Stimulated activated CD8-positive, alpha-beta memory T cell treated with anti-CD3 and anti-CD28 coated beads, Interleukin-4, amount 100 ng/mL, for 48 hours (primary cell): ENCODE measurements around the gene CFAP251.
"Not testable (repeated sequence)": the region's sequence is repeated elsewhere in the genome, so short reads cannot be mapped to it uniquely, and the experiment has no call there.

Experiments
- DNase-seq: peaks from one replicate; pipeline ENCODE4 v3.0.0-alpha.2; 2020

The CFAP251 gene

DNA sequence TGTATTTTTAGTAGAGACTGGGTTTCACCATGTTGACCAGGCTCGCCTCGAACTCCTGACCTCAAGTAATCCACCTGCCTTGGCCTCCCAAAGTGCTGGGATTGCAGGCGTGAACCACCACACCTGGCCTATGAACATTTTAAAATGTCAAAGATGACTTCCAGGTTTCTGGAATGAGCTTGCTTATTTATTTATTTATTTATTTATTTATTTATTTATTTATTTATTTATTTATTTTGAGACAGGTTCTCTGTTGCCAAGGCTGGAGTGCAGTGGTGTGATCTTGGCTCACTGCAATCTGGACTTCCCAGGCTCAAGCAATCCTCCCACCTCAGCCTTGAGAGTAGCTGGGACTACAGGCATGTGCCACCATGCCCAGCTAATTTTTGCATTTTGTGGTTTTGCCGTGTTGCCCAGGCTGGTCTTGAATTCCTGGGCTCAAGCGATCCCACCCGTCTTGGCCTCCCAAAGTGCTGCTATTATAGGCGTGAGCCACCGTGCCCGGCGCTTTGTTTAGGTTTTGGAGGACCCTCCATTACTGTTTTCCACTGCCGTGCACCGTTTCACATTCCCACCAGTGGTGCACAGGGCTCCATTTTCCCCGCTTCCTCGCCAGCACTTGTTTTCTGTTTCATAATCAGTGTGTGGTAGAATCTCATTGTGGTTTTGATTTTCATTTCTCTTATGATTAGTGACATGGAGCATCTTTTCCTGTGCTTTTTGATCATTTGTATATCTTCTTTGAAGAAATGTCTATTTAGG, 6.4 kb upstream of the CFAP251 start:
- DNase-seq, result peak; percentile 52

DNA sequence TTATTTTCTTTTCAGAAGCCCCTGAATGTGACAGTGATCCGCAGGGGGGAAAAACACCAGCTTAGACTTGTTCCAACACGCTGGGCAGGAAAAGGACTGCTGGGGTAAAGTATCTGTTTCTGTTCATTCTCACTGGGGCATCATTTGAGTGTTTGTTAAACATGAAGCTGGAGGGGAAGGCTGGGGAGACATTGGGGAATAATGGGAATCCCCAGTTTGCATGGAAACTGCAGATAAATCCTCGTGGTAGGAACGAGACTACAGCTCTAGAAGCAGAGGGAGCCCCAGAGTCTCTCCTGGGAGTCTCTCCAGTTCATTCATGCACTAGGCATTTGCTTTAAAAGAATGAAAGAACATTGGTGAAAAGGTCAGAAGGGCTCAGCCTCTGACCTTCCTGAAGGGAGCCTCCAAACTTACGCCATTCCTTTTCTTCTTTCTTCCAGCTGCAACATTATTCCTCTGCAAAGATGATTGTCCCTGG, 2.5 kb upstream of the CFAP251 start:
- DNase-seq, result no peak

DNA sequence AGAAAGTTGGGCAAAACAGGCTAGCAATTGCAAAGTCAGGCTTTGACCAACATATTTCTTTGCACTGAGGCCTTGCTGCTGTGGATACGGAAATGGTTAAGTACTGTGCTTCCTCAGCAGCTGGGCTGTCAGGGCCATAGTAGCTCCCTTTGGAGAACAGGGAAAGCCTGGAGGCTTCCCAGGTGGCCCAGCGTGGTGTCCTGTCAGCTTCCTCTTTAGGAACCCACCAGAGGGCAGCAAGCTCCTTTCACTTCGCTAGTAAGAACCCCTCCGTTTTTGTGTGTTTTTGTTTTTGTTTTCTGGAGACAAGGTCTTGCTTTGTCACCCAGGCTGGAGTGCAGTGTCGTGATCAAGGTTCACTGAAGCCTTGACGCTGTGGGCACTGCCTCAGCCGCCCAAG, 1.7 kb upstream of the CFAP251 start:
- DNase-seq, result no peak

DNA sequence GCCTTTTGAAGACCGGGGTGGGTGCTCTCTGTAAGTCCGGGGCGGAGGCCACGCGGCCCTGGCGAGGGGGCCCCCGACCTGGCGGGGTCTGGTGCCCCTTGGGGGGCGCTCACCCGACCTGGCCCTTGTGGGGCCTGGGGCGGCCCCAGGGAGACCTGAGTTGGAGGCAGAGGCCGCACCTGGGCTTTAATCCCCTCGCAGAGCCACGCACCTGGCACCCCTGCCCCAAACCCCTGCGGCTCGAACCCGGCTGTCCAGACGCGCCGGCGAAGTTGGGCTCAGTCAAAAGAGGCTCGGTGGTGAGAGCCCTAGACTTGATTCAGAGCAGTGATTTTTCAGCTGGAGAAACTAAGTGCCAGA, 267 bp downstream of the CFAP251 start:
- peak; percentile 32 for DNase-seq

DNA sequence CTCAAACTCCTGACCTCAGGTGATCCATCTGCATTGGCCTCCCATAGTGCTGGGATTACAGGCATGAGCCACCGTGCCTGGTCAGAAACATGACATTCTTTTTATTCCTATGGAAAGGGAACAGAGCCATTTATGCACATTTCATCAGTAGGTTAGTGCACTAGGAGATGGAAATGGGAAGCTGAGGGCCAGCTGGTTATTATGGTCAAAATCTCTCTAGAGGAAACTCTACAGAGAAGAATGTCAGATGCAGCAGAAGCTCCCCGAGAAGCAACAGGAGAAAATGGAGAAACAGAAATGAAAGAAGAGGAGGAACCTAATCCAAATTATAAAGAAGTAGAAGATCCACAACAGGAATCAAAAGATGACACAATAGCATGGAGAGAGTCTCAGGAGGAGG, 2.7 kb downstream of the CFAP251 start:
- no peak for DNase-seq

DNA sequence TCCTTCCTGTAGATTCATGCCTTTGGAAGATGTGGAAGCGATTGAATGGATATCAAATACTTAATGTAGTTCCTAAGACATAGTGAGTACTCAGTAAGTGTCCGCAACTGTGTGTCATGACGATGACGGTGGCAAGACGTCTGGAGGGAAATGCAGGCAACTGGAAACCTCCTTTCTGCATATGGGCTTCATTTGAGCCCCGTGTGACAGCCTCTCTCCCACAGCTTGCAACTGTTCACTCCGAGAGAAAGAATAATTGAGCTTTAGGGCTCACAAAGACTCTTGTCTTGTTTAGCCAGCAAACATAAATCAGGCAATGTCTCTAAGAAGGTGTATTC, 6.9 kb downstream of the CFAP251 start:
- no peak for DNase-seq

DNA sequence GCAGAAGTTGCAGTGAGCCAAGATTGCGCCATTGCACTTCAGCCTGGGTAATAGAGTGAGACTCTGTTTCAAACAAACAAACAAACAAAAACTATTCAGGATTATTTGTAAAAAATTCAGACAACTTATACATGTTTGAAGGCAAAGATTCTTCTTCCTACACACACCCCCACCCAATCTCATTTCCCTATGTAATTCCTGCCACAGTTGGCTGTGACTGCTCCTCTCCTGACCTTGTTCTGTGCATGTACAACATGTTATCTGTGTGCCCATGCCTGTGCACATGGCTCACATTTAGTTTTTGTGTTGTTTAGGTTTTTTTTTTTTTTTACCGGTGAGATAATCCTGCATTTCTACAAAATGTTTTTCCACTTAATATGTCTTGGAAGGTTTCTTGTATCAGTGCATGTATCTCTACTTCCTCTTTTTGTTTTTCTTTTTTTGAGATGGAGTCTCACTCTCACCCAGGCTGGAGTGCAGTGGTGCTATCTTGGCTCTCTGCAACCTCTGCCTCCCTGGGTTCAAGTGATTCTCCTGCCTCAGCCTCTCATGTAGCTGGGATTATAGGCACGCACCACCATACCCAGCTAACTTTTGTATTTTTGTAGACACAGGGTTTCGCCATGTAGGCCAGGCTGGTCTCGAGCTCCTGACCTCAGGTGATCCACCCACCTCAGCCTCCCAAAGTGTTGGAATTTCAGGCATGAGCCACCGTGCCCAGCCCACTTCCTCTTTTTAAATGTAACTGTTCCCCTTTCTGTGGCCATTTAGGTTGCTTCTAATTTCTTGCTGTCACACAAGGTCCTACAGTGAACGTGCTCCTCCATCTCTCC, 8.7 kb downstream of the CFAP251 start:
- no peak for DNase-seq

DNA sequence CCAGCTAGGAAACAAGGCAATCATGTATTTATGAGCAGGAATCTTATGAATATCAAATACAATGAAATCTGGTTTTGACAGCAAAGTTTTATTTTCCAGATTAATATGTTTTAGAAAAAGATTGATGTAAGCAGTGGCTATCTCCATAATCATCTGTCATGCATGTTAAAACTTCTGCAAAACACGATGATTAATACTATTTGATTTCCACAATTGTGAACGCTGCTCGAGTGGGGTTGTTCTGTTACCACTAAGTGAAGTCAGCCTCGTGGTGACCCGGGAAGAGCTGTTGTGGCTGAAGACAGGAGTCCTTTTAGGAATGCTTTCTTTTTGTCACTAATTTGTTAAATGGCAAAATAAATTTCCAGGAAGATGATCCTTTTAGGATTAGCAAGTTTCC, 9.4 kb downstream of the CFAP251 start:
- no peak for DNase-seq

DNA sequence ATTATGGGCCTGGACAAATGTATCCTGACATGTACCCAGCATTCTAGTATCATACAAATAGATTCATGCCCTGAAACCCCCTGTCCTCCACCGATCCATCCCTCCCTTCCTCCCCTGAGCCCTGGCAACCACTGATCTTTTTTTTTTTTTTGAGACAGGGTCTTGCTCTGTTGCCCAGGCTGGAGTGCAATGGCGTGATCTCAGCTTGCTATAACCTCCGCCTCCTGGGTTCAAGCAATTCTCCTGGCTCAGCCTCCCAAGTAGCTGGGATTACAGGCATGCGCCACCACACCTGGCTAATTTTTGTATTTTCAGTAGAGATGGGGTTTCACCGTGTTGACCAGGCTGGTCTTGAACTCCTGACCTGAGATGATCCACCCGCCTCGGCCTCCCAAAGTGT, 11.2 kb downstream of the CFAP251 start:
- not testable (repeated sequence) for DNase-seq

DNA sequence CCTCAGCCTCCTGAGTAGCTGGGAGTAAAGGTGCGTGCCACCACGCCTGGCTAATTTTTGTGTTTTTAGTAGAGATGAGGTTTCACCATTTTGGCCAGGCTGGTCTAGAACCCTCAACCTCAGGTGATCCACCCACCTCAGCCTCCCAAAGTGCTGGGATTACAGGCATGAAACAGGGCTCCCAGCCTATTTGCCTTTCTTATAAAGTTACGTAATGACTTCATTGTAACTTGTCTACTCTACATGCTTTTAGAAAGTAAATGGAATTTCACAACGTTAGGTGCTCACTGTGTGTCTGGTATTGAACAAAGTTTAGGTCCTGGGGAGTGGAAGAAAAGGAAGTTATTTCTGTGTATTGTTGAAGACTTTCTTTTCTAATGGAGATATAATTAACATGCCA, 12.5 kb downstream of the CFAP251 start:
- no peak for DNase-seq

DNA sequence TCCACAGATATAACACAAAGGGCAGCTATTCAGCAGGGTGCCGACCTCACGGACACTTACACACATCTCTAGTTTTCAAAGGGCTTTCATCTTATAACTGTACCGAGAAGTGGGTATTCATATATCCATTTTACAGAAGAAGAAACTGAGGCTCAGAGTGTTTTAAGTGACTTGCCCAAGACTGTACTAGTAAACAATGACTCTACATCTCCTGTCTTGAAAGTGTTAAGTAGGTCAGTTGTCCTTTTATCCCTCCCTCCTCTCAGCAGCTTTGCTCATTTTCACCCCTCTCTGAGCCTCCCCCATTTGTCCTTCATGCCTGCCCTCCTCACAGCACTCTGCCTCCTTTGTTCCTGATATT, 13.8 kb downstream of the CFAP251 start:
- no peak for DNase-seq

DNA sequence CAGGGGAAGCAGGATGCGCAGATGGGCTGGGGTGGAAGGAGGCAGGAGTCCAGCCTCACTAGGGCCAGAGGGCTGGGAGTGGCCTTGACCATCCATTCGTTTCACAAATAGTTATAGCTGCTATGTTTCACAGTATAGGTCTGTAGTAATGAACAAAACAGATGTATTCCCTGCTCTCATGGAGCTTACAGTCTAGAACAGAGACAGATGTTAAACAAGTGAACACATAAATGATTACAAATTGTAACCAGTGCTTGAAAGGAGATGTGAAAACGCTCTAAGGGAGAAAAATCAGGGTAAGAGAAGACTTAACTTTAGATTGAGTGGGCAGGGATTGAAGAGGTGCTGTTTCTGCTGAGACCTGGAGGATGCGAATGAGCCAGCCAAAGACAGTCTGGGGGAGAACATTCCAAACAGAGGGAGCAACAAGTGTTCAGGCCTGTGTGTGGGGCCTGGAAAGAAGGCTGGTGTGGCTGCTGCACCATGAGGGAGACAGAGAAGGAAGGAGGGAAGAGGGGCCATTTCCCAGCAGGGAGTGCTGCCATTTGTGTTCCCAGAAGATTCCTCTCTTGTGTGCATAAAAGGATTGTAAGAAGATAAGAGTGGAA, 14.6 kb downstream of the CFAP251 start:
- DNase-seq, result no peak

DNA sequence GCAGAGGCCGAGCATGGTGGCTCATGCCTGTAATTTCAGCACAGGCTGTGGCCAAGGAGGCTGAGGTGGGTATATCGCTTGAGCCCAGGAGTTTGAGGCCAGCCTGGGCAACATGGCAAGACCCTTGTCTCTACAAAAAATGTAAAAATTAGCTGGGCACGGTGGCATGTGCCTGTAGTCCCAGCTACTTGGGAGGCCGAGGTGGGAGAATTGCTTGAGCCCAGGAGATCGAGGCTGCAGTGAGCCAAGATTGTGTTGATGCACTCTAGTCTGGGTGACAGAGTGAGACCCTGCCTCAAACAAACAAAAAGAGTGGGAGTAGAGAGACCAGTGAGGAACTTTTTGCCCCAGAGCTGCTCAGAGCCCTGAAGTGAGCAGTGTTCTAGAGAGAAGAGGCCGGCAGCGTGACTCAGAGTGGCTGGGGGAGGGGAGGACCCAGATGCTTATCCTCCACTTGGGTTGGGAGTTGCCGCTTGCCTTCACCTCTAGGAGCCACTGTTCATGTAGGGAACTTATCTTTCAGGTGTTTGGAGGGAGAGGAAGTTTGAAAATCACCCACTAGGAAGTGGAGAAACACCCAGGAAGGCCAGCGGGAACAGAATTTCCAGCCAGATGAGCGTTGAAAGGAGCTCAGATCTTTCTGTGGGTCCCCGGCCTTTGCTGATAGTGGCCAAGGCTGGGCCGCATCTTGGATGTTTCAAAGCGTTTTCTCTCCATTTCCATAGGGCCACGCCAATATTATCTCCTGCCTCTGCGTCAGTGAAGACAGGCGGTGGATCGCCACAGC, 15.3 kb downstream of the CFAP251 start:
- no peak for DNase-seq

DNA sequence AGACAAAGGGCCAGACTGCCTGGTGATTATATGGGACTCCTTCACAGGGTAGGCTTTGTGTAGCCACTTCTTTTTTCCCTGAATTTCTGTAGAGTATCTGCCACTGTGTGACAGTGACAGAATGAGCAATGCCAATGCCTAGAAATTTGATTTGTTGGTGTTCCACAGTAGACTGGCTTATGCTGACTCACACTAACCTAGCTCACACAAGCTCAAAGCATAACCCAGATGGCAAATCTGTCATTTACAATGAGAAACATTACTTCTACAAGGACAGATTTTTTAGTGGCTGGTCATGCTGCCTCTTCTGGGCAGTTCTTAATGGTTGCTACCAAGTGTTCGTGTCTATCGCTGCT, 15.9 kb downstream of the CFAP251 start:
- DNase-seq, result no peak

DNA sequence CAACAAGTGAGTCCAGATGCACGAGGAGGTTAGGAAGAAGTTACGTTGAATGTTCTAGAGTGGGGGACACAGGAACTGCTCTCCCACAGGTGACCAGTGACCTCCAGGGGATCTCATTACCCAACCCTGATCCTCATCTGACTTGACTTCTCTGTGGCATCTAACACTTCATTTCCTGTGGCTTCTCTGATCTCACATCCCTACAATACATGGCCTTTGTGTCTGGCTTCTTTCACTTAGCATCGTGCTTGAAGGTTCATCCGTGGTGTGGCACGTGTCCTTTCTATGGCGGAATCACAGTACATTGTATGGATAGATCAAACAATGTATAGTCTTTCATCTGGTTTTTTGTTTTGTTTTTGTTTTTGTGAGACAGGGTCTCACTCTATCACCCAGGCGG, 19.3 kb downstream of the CFAP251 start:
- no peak for DNase-seq

DNA sequence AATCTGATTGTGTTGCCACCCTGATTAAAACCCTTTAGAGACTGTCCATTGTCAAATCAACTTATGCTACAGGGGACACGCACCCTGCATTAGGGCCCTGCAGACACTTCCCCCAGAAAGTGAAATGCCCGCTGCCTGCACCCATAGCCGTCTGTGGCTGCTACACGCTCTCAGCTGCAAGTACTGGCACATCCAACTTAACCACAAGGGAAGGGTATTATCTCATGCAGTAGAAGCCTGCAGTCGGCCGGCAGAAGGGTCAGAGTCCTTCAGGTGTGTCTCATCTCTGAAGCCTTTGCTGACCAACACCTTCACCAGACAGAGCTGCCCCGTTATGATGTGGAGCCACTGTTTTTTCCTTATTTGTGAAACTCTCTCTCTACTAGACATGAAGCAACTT, 20.8 kb downstream of the CFAP251 start:
- DNase-seq, result no peak

DNA sequence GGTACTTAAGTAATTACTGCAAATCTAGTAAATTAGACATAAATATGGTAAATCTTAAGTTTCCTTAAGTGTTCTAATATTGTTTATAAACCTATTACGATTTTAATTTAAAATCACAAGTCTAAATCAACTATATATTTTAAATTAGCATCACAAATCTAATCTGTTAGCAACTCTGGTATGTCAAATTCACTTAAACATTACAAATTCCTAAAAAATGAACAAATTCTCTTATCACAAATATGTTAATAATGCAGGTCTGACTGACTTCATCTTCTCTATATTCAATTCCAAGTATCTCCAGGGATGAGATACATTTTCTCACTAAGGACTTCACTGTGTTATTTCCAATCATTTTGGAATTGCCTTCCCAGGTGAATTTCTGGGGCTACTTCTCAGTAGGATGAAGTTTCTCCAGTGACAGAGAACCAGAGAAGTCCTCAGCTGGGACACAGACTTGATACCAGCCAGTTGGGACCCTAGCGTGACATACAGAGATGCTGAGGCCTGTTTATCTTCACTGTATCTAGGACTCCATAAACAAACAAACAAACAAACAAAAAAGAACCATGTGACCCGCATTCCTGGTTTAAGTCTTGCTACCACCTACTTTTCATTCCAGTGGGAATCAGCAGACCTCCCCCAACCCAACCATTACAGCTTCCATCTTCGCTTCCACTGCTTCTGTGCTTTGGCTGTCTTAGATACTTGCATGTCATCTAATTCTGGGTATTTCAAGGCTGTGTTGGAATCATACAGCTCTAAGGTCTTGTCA, 21.8 kb downstream of the CFAP251 start:
- no peak for DNase-seq

DNA sequence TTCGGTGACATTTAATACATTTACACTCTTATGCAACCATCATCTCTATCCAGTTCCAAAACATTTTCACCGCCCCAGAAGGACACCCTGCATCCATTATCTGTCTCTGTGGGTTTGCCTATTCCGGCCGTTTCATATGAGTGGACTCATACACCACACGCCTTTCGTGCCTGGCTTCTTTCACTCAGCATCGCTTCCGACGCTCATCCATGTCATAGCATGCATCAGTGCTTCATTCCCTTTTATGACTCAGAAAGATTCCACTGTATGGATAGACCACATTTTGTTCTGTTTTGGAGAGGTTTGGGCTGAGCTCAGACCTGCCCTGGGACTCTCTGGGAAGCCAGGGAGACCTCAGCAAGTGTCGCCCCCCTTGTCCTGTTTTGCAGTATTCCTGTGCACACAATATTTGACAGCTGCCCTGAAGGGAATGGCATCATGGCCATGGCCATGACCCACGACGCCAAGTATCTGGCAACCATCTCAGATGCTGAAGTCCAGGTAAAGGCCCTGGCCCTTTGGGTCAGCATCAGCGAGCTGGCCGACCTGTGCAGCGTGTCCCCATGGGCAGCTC, 23.8 kb downstream of the CFAP251 start:
- DNase-seq, result no peak

DNA sequence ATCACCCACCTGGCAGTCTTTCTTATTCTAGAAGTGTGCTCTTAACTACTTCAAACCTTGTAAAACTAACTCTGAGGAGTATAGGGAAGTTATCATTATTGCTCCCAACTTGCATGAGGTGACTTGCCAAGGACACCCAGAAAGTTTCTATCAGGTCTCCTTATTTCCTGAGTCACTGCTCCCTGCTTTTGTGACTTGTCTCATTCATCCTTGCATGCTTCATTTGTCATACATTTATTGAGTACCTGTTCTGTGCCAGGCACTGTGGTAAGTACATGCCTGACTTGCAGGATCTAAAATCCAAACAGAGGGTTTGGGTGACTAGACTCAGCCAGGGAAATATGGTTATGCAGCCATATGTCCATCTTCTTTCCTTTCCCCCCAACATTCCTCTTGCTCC, 25.5 kb downstream of the CFAP251 start:
- DNase-seq, result no peak

DNA sequence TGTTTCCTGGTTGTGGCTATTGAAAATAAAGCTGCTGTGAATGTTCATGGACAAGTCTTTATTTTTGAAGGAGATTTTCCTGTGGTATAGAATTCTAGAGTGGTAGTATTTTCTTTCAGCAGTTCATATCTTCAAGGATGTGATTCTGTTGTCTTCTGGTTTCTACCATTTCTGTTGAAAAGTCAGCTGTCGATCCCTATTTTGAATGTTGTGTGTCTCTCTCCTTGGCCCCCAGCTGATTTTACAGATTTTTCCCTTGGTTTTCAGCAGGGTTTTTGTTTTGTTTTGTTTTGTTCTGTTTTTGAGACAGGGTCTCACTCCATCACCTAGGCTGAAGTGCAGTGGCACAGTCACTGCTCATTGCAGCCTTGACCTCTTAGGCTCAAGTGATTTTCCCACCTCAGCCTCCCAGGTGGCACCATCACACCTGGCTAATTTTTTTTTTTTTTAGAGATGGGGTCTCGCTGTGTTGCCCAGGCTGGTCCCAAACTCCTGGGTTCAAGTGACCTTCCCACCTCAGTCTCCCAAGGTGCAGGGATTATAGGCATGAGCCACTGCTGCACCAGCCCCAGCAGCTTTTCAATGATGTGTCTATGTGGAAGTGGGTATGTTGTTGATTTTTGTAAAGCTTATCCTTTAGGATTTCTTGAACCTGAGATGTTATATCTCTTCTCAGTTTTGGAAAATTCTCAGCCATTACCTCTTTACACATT, 28.1 kb downstream of the CFAP251 start:
- DNase-seq, result no peak

DNA sequence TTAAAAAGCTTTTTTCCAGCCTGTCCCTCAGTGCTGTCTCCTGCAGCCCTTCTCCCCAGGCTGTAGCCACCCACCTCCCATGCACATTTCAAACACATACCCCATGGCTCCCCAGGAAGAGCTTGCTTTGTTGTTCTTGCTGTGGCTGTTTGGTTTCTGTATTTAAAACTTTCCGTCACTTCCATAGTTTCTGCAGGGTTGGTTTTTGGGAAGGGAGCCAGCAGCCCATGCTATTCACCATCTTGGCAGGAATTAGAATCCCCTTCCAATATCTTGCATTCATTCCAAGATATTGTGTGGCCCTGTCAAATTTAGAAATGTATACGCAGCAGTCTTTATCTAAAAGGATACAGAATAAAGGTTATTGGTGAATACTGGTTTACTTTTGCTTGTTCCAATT, 29.6 kb downstream of the CFAP251 start:
- no peak for DNase-seq
